G401.6 (cell line): ENCODE data around the gene ZBTB44.
"Not testable (repeated sequence)": the region's sequence is repeated elsewhere in the genome, so short reads cannot be mapped to it uniquely, and the experiment has no call there.

ENCODE experiments used
- FAIRE-seq: peaks from 2 replicates; lab custom pipeline; 2012; peaks lifted over from hg19 to GRCh38; lab: Jason Lieb, UNC

ZBTB44 gene, protein sequence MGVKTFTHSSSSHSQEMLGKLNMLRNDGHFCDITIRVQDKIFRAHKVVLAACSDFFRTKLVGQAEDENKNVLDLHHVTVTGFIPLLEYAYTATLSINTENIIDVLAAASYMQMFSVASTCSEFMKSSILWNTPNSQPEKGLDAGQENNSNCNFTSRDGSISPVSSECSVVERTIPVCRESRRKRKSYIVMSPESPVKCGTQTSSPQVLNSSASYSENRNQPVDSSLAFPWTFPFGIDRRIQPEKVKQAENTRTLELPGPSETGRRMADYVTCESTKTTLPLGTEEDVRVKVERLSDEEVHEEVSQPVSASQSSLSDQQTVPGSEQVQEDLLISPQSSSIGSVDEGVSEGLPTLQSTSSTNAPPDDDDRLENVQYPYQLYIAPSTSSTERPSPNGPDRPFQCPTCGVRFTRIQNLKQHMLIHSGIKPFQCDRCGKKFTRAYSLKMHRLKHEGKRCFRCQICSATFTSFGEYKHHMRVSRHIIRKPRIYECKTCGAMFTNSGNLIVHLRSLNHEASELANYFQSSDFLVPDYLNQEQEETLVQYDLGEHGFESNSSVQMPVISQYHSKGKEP

DNA sequence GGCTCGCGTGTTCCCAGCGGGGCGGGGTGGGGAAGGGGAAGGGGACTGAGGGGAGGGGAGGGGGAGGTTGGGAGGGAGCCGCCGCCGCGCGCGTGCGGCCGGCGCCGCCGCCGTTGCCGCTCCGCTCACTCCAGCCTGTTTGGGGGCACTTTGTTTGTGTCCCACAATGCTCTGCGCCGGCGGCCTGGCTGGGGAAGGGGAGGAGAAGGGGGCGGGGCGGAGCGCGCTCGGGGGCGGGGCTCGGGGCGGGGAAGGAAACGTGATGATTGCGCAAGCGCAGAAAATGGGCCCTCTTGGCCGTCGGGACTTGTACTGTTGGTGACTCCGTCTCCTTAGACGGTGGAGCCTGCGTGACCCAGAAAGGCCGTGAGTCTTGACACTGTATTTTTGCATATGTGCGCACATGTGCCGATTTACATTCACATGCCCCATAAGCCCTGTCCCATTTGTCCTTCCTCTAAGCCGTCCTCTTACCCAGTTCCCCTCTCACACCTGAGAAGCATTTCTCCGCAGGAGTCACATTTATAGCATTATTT is at the start of gene ZBTB44:
Gene ZBTB44, minus strand, starts transcription at position 168 of the 536 bp plus-strand sequence. CDS start 53,044 bp downstream, outside the sequence.
- no peak for FAIRE-seq

DNA sequence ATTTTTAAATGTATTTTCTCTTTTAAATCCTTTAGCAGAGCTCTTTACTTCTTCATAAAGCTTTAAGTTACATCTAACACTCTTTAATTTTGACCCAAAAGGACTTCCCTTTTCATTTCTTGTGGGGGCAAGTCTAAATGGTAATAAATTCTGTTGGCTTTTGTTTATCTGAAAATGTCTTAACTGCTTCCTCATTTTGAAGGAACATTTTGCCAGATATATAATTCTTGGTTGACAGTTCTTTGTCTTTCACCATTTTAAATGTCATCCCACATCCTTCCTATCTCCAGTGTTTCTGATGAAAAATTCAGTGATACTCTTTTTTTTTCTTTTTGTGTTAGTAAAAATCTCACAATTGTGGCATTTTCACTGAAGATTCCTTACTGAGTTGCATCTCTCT is 44.7 kb upstream of the ZBTB44 start:
- FAIRE-seq: no peak

DNA sequence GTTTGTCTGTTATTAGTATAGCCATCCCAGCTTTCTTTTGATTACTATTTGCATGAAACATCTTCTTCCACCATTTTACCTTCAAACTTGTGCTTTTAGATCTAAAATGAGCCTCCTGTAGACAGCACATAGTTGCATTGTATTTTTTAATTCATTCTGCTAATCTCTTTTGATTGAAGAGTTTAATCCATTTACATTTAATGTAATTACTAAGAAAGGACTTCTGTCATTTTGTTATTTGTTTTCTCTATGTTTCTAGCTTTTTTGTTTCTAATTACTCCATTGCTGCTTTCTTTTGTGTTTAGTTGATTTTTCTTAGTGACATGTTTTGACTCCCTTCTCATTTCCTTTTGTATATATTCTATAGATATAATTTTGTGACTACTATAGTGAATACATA is 43.7 kb upstream of the ZBTB44 start:
- no peak for FAIRE-seq

DNA sequence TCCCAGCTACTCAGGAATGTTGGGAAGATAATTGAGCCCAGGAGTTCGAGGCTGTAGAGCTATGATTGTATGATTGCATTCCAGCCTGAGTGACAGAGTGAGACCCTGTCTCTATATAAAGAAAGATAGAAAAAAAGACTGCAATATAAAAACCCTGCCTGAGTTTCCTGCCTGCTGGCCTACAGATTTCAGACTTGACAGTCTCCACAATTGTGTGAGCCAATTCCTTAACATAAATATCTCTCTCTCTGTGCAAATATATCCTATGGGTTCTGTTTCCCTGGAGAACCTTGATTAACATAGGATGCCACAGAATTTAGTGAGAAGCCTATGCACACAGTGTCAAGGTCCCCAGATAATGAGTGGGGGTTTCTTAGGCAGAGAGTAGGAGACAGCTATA is 32.5 kb upstream of the ZBTB44 start:
- FAIRE-seq: no peak

DNA sequence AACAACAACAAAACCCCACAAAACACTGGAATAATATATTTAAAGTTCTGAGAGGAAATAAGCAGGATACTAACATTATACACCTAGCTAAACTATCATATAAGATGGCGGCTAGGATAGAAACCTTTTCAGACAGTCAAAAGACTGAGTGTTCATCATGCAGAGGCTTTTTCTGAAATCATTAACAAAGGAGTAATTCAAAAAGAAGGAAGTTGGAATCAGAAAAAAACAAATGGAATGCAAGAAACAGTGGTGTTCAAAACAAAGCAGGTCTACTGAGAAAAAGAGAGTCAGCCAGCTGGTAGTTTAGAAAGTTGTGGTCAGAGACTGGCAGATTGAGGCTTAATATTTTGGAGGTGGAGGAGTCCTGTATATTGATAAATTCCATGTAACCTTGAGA is 30.1 kb upstream of the ZBTB44 start:
- FAIRE-seq: no peak

DNA sequence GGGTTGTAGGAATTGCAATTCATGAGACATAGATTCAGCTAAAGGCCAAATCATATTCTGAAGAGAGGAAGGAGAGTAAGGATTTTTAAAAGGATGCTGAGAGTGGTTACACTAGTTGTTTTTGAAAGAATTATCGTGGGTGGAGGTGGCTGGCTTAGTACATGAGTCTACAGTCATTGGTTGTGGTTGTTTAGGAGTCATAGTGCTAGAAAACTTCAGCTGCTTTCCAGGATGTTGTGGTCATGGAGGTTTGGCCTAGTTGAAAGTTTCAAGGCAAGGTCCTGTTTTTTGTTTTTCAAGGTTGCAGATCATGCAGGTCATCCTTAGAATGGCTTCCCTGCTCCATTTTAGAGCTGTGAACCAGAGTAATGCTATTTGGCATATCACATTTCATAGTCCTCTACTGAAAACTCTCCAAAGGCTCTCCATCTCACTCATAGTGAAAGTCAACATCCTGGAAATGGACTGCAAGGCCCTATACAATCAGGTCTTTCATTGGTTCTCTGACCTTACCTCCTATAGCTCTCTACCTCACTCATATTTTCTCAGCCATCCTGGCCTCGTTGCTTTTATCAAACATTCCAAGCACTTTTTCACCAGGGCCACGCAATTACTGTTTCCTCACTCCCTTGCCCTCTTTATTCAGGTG is 26.1 kb upstream of the ZBTB44 start:
- FAIRE-seq: no peak

DNA sequence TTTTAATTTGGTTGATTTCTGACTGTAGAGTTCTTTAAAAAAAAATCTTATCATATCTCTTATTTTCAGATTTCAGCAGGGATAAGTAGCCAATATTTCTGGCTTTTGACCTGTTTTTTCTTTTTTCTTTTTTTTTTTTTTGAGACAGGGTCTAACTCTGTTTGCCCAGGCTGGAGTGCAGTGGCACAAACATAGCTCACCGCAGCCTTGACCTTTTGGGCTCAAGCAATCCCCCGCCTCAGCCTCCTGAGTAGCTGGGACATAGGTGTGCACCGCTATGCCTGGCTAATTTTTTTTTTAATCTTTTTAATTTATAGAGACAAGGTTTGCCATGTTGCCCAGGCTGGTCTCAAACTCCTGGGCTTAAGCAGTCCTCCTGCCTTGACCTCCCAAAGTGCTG is 23.9 kb upstream of the ZBTB44 start:
- FAIRE-seq: no peak

DNA sequence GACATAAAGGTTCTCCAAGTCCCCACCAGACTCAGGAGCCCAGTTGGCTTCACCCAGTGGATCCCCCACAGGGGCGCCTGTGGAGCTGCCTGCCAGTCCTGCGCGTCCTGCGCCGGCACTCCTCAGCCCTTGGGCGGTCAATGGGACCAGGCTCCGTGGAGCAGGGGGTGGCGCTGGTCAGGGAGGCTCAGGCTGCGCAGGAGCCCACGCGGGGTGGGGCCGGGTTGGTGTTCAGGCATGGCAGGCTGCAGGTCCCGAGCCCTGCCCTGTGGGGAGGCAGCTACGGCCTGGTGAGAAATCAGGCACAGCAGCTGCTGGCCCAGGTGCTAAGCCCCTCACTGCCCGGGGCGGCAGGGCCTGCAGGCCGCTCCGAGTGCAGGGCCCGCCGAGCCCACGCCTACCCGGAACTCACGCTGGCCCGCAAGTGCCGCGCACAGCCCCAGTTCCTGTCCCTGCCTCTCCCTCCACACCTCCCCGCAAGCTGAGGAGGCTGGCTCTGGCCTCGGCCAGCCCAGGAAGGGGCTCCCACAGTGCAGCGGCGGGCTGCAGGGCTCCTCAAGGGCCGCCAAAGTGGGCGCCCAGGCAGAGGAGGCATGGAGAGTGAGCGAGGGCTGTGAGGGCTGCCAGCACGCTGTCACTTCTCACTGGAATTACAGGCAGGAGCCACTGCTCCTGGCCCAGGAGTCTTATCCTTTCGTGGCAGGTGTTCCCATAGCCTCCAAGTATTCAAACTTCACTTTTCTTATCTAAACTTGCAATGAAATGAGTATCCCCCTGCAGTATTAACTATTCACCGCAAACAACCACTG is 22.8 kb upstream of the ZBTB44 start:
- no peak for FAIRE-seq

DNA sequence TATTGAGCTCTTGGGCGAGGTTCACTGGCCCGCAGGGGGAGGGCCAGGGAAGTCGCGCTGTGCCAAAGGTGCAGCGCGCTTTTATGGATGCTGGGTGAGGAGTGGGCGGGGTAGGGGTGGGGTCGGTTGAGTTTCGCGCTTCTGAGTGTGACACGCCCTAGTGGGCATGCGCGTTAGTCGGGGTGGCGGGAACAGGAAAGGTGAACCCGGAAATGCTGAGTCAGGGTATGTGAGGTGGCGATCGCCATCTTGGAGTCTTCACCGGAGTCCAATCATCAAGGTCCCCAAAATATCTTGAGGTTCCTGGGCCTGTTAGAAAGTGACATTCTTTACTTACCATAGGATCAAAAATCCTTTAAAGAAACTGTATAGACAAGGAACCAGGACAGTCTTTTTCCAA is 16.7 kb upstream of the ZBTB44 start:
- not testable (repeated sequence) for FAIRE-seq

DNA sequence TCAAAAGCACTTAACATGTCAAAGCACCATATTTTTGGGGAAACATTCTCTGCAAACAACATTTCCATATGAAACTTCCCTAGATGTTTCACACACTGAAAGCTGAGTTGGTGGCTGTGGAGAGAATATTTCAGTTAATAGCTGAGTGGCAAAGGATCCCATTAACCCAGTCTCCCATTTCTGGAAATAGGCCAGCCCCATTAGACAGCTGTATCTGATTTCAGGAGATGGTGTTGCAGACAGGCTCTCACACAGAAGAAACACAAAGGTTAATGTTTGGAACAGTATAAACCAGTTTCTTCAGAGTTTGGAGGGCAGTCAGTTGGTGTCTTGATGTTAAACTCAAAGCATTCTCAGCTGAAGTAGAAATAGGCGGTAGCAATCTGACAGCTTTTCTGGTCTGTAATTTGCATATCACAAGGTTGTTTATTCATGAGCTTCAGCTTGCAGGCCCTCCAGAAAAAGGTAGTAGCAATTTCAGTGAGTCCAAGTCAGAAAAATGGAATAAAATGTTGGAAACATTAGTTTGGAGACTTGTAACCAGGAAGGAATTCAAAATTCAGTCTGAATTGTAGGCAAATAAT is 15.5 kb upstream of the ZBTB44 start:
- FAIRE-seq: no peak

DNA sequence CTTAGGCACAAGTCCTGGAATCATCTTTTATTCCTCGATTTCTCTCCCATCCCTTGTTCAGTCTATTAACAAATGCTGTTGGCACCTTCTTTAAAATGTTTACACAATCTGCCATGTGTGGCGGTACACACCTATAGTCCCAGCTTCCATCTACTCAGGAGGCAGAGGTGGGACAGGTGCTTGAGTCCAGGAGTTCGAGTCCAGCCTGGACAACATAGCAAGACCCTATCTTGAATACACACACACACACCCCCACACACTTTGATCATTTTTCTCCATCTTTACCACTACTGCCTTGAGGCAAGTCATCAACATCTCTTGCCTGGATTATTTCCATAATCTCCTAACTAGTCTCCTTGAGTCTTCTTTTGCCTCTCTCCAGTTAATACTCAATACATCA is 13.7 kb upstream of the ZBTB44 start:
- no peak for FAIRE-seq

DNA sequence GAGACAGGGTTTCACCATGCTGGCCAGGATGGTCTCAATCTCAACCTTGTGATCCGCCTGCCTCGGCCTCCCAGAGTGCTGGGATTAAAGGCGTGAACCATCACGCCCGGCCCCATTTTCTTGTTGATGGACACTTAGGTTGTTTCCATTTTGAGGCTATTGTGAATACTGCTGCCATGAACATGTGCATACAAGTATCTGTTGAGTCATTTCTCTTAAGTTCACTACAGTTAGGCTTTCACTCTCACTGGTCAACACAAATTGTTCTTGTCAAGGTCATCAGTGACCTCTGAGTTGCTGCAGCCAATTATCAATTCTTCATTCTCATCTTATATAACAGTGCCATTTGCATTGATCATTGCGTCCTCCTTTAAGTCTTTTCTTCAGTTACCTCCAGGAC is 13.0 kb upstream of the ZBTB44 start:
- no peak for FAIRE-seq

DNA sequence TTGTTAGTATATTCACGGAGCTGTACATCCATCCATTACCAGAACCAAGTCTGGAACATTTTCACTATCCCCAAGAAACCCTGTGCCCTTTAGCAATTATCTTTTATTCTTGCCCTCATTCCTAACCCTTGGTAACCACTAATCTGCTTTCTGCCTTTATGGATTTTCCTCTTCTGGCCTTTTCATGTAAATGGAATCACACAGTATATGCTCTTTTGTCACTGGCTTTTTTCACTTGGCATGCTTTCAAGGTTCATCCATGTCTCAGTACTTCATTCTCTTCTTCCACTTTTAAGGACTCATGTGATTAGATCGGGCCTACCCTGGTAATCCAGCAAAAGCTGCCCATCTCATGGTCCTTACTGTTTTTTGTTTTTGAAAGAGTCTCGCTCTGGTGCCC is 11.0 kb upstream of the ZBTB44 start:
- FAIRE-seq: no peak

DNA sequence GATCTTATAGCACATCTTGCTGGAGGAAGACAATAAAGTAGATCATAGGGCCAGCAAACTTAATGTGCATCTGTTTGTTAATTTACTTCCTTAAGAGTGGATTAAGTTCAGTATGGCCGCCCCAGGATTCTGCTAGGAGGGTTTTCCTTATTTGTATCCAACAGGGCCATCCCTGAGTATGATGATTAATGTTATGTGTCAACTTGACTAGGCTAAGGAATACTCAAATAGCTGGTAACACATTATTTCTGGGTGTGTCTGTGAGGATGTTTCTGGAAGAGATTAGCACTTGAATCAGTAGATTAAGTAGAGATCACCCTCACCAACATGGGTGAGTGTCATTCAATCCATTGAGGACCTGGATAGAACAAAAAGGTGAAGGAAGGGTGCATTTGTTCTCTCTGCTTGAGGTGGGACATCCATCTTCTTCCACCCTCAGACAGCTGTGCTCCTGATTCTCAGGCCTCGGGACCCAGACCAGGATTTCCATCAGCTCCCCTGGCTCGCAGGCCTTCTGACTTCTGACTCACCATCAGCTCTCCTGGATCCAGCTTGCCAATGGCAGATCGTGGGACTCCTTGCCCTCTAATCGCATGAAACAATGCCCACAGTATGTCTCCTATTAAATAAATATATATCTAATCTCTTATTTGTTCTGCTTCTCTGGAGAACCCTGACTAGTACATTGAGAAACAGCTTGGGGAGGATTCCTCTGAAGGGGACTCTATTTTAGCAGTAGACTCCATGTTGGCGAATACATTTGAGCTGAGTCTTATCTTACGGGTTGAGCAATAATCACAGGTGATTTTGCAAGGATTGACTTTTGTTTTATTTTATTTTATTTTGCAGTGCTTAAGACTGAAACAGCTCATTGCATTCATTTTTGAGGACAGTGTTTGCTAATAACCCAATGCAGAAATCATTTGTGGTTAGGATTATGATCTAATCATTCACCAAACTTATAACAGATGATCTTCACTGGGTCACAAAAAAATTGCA is 9.0 kb upstream of the ZBTB44 start:
- FAIRE-seq: no peak

DNA sequence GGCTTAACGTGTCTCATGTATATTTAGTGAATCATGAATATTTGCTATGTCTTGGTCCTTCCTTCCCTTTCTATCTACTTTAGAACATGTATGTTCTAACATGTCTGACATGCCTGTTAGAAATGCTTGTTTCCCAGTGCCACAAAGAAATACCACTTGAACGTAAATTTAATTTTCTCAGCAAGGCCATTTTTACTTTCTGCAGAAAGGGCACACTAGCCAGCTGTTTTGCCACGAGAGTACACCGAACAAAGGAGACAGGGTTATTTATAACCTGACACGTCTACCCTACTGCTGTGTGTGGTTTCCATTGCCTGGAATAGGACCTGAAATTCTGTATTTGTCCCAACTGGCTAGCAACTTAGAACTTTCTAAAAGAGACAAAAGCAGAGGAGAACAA is 7.4 kb upstream of the ZBTB44 start:
- FAIRE-seq: no peak

DNA sequence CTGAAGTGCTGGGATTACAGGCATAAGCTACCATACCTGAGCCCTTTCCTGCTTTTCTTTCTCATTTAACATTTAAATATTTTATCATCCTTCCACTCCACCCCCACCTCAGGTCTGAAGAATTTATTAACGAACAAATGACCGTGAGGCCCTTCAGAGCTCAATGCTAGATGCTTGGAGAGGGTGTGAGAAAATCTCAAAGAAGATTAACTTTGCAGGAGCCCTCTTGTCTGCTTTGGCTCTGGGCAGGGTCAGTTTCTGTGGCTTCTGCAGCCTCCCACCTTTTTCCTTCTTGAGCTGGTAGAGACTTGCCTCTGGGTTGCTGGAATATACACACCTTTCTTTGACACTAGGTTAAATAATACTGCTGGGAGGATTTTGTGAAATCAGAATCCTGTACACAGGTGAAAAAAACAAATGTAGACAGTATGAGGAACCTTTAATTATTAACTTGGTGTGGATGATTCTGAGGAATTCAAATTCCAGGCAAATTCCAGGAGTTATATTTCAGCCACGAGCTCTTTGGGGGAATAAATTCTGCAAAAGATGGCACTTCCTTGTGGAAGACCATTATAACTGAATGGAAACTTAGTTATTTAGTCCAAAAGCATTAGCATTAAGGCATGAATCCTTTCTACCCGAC is 3.4 kb upstream of the ZBTB44 start:
- FAIRE-seq: no peak

DNA sequence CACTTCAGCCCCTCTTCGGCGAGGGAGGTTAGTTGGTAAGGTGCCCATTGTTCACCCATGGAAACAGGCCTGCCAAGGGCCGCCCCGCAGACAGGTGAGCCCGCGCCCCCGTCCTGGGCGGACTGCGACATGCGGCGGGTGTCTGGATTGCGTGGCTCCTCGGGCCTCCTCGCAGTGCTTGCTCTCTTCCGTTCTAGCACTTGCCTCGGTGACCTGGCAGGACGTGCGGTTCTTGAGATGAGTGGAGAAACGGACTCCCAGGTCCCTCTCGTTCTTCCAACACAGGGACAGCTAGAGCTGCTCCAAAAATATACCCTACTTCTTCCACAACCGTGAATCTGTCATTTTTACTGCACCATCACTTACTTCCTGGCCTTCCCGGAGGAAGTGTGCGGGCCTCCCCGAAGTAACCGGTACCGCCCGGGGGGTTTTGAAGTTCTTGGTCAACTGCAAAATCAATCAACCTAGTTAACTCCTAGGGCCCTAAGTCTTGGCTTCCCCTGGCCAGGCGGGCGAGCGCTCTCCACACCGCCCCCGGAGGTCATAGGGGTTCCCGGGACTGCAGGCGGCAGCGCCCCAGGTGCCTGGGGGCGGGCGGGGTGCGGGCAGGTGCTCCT is 745 bp upstream of the ZBTB44 start:
- FAIRE-seq: no peak

DNA sequence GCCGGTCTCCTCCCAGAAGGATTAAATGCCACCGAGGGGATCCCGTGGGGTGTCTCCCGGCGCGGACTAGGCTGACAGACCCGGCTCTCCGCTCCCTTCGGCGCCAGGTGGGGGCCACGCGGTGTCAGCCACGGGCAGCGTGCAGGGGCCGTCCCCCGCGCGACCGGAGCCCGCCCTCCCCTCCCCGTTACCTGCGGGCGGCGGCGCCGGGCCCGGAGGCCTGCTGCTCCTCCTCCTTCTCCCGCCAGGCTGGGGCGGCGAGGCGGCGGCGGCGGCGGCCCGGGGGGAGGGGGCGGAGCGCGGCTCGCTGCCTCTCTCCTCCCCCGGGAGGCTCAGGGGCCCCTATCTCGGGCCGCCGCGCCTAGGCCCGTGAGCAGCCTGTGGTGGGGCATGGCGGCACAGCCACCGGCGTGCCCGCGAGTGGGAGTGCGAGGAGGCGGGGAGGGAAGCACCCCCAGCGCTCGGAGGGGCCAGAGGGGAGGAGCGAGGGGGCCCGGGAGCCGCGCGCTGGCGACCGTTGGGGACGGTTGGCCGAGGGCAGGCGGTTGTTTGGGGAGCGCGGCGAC is 450 bp downstream of the ZBTB44 start:
- FAIRE-seq: no peak

DNA sequence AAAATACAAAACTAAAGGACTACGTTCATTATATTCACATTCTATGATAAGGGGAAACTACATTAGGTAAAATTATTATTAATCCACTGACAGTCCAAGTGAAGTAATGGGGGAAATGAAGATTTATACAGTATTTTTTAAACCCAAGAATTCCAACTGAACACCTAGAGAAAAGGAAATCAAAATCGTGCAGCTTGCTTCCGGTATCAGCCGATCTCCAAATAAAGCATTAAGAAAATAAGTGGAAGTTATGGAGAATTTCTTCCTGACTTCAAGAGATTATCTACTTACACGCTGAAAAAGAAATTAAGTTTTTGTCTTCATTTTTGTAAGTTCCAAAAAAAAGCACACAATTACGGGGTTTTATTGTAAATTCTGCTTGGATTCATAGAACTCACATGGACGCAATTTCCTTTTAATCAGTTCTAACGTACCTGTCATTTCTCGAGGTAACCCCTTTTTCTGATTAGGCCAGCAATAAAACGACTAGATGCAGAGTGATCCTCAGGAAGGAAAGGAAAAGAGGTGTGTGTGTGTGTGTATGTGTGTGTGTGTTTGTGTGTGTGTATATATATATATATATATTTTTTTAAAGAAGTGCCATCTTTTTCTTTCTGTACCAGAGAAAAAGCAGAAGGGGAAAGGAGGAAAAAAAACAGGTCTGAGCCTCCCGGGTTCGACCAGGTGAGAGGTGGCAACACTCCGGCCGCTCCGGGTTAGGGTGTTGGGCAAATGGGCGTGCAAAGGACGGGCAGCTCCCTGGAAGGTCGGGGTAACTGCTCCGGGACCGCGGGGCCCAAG is 1.1 kb downstream of the ZBTB44 start:
- no peak for FAIRE-seq
